Breast epithelium (tissue), 4 donors: ENCODE data around the gene FAM151A. TPM values are rescaled to one million over a fixed set of nuclear protein-coding genes. Genes with fewer than 3 reads are reported as not detected.

Experiments
- DNase-seq, 2 donors: peaks; one replicate each; pipeline ENCODE4 v3.0.0-alpha.2; 2019; ENCODE audit warnings: low spot score in 2 of 2
- H3K27ac ChIP-seq, 2 donors: fragments of 200-600 bp; sonication (generic) in 1 of 2; one replicate each; pipeline ENCODE4 v1.5.1; 2016 to 2019; ENCODE audit warnings: mild to moderate bottlenecking in 1 of 2
- H3K27me3 ChIP-seq, 2 donors: fragments of 200-600 bp; sonication (generic) in 1 of 2; one replicate each; pipeline versions ENCODE4 v1.5.1 to v1.6.0; 2017 to 2019; ENCODE audit warnings: control low read depth in 1 of 2, mild to moderate bottlenecking in 1 of 2
- H3K36me3 ChIP-seq: fragments of 200-600 bp; one replicate; pipeline ENCODE4 v1.5.1; 2019
- H3K4me1 ChIP-seq, 2 donors: fragments of 200-600 bp; sonication (generic); one replicate each; pipeline ENCODE4 v1.5.1; 2016 to 2019; ENCODE audit warnings: control low read depth in 1 of 2
- H3K4me3 ChIP-seq, 3 donors: fragments of 200-600 bp; sonication (generic); 1 replicate in 2 of 3; 2 replicates in 1 of 3; pipeline ENCODE4 v1.5.1; 2016 to 2019; ENCODE audit warnings: mild to moderate bottlenecking in 3 of 3, moderate library complexity in 2 of 3
- H3K9me3 ChIP-seq, 2 donors: fragments of 200-600 bp; sonication (generic) in 1 of 2; one replicate each; pipeline ENCODE4 v1.5.1; 2016 to 2019; ENCODE audit warnings: control low read depth in 1 of 2
- POLR2A ChIP-seq: fragments of 450-650 bp; IDR thresholded peaks from one replicate; pipeline ENCODE4 v1.6.1; 2016; ENCODE audit warnings: antibody characterized with exemption, mild to moderate bottlenecking, moderate library complexity
- POLR2AphosphoS5 ChIP-seq, 3 donors: sonication (generic); formaldehyde crosslinking; IDR thresholded peaks; one replicate each; pipeline ENCODE4 v1.6.1; 2017; ENCODE audit warnings: antibody characterized with exemption in 3 of 3
- intact Hi-C: fragments of 100-400 bp; cut with DNase I; formaldehyde crosslinking; loops from one replicate; pipeline ENCODE4 v1.15.1; 2023; ENCODE audit warnings: low total_unique reads
- total RNA-seq, 3 donors: library from RNA; depleted of rRNA; stranded (reverse); fragments of >200 nt; gene quantifications; one replicate each; pipeline ENCODE4 v1.1.0, GENCODE V29; 2016
- TF ChIP-seq, protein P1 (sequence below), 3 donors: fragments of 450-650 bp; IDR thresholded peaks; one replicate each; pipeline ENCODE4 v1.5.1; 2016 to 2017; ENCODE audit warnings: antibody characterized with exemption in 3 of 3, mild to moderate bottlenecking in 3 of 3, moderate library complexity in 3 of 3

Gene FAM151A
- total RNA-seq, 3 donors from 2014 or later: 0.16 to 0.33 TPM; not detected in 1

DNA sequence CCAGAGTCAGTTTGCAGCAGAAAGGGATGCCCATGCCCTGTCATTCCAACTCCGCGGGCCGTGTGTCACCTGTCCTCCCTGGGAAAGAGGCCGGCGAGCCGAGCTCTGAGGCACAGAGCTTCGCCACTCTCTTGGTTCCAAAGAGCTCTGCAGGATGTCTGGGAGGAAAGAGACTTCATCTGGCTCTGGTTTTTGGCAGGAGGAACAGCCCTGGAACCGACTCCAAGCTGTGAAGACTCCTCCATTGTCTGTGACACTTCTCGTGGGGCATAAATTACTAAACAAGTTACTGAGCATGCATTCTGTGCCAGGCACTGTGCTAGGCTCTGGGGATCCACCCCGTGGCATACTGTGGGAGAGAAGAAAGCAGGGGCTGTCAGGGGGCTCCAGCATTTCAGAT is 3.9 kb upstream of the FAM151A start:
- no peak for TF ChIP-seq POLR2AphosphoS5 (IDR thresholded peaks at IDR 0.05)
- no peak for TF ChIP-seq POLR2A
- TF ChIP-seq, protein P1, sequence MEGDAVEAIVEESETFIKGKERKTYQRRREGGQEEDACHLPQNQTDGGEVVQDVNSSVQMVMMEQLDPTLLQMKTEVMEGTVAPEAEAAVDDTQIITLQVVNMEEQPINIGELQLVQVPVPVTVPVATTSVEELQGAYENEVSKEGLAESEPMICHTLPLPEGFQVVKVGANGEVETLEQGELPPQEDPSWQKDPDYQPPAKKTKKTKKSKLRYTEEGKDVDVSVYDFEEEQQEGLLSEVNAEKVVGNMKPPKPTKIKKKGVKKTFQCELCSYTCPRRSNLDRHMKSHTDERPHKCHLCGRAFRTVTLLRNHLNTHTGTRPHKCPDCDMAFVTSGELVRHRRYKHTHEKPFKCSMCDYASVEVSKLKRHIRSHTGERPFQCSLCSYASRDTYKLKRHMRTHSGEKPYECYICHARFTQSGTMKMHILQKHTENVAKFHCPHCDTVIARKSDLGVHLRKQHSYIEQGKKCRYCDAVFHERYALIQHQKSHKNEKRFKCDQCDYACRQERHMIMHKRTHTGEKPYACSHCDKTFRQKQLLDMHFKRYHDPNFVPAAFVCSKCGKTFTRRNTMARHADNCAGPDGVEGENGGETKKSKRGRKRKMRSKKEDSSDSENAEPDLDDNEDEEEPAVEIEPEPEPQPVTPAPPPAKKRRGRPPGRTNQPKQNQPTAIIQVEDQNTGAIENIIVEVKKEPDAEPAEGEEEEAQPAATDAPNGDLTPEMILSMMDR (IDR thresholded peaks at IDR 0.05): no peak
- H3K4me3 ChIP-seq: no peak overlapping the region
- H3K36me3 ChIP-seq: no peaks in the 10 kb centered on the region
- intact Hi-C loops: no loop called here
- no peak for DNase-seq
- no peaks in the 10 kb centered on the region for H3K4me1 ChIP-seq
- H3K9me3 ChIP-seq: no peaks in the 10 kb centered on the region
- H3K27me3 ChIP-seq: no peaks in the 10 kb centered on the region
- H3K27ac ChIP-seq: no peak overlapping the region

DNA sequence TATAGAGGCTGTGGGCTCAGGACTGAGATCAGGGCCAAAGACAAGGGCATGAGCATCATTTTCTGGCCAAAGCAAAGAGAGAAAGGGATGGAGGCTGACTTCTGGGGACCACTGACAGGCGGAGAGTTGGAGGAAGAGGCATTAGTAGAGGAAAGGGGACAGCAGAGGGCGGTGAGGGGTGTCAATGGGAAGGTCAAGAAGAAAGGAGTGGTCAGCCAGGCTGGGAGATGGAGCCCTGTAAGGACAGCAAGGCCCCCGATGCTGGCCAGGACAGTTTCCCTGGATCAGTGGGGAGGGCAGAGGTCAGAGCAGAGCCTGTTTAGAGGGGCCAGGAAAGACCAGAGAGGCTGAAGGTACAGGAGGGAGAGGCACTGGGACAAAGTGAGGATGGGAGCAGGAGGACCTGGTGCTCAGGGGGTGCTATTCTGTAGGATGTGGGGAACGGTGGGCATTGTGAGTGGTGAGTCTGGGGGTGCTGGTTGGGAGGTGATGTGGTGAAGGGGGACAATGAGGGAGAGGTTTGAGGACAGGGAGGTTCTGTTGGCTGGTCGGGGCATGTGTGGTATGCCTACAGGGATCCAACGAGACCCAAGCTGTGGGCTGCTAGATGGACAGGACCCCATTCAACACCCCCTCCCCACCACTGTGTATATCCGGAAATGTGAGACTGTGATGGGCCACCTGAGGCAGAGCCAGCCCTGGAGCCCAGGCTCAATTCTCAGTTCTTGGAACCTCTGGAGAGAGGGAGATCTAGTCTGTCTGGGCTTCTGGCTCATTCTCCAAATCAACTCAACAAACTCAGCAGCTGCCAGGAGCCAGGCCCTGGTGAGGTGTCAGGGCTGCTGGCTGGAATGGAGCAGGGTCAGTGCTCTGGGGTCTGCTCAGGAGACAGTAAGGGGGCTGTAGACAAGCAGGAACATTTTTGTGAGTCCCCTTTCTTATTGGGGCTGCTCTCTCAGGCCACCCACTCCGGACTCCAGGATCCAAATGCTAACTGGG is 1.4 kb upstream of the FAM151A start:
- Histone ChIP-seq H3K27ac (no peak overlapping the region), H3K4me3 (no peak overlapping the region), H3K9me3 (no peaks in the 10 kb centered on the region), H3K36me3 (no peaks in the 10 kb centered on the region), H3K4me1 (no peaks in the 10 kb centered on the region), H3K27me3 (no peaks in the 10 kb centered on the region)
- TF ChIP-seq POLR2AphosphoS5 (IDR thresholded peaks at IDR 0.05): no peak
- no peak for TF ChIP-seq POLR2A
- TF ChIP-seq, protein P1 (IDR thresholded peaks at IDR 0.05): no peak
- no peak for DNase-seq
- intact Hi-C loops: no loop called here

DNA sequence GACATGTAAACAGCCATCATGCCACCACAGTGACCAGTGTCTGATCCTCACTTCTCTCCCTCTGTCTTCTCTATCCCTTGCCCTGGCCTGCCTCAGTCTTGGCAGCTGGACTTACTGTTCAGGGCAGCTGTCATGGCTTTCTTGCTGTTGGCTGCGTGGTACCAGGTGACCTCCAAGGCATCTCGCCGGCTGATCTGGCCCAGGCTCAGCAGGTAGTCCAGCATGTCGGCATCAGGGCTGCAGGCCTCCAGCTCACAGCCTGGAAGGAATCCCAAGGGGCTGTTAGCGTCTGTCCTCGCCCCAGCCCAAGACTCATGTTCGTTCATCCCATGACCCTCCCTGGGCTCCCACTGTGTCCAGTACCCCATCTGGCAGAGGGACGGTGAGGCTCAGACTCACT is 3.6 kb downstream of the FAM151A start:
- H3K27ac ChIP-seq: no peak overlapping the region
- TF ChIP-seq, protein P1 (IDR thresholded peaks at IDR 0.05): no peak
- no peak for TF ChIP-seq POLR2AphosphoS5 (IDR thresholded peaks at IDR 0.05)
- no peak for TF ChIP-seq POLR2A
- H3K27me3 ChIP-seq: no peaks in the 10 kb centered on the region
- no peak for DNase-seq
- intact Hi-C loops: no loop called here
- H3K4me1 ChIP-seq: no peaks in the 10 kb centered on the region
- no peak overlapping the region for H3K4me3 ChIP-seq
- no peaks in the 10 kb centered on the region for H3K36me3 ChIP-seq
- no peaks in the 10 kb centered on the region for H3K9me3 ChIP-seq

DNA sequence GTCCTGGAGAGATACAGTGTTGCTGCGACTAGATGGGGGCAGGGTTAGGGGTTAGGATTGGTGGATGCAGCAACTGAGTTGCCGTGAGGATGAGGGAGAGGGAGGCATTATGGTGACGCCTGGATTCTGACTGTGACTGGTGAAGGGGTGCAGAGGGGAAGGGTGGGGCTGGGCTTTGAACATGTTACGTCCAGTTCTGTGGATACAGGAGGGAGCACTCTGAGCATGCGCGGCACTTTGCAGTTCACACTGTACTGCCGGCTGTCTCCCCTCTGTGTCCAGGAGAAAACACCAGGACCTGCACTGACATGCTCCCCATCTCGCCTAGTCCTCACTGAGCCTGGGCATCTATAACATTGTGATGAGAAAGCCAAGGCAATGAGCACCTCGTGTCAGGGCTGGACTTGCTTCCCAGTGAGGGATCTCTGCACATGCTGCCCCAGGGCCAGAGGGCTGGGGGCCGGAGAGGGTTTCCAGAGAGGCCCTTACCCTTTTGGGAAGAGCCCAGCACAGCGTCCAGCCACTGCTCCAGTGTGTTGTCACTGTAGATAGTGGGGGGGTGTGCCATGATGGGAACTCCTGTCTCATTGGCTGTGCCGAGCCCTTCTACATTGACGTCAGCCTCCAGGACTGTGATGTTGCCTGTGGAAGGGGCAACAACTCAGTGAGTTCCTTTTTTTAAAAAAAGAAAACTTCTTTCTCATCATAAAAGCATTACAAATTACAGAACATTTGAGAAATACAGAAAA is 7.6 kb downstream of the FAM151A start:
- Histone ChIP-seq H3K4me1 (no peaks in the 10 kb centered on the region), H3K36me3 (no peaks in the 10 kb centered on the region), H3K4me3 (no peak overlapping the region), H3K9me3 (no peaks in the 10 kb centered on the region), H3K27me3 (no peaks in the 10 kb centered on the region), H3K27ac (no peak overlapping the region)
- no peak for DNase-seq
- intact Hi-C loops: no loop called here
- TF ChIP-seq, protein P1 (IDR thresholded peaks at IDR 0.05): no peak
- TF ChIP-seq POLR2A (no peak), POLR2AphosphoS5 (IDR thresholded peaks at IDR 0.05) (no peak)

DNA sequence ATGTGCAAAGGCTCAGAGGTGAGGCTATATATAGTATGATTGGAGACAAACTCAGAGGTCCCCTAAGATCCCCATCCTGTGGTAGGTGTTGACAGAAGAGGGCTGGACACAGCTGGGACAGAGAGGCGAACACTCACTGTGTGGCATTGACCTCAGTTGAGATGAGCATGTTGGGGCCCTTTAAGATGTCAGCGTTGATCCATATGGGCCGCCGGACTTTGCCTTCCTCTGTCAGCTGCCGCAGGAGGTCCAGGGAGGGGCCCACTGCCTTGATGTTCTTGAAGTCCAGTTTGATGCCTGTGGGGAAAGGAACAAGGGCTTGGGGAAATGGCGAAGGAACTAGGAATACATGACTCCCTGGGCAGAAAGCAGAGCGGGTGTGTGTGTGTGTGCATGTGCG is 8.8 kb downstream of the FAM151A start:
- Histone ChIP-seq H3K9me3 (no peaks in the 10 kb centered on the region), H3K4me1 (no peaks in the 10 kb centered on the region), H3K36me3 (no peaks in the 10 kb centered on the region), H3K4me3 (no peak overlapping the region), H3K27ac (no peak overlapping the region), H3K27me3 (no peaks in the 10 kb centered on the region)
- TF ChIP-seq POLR2A (no peak), POLR2AphosphoS5 (IDR thresholded peaks at IDR 0.05) (no peak)
- TF ChIP-seq, protein P1 (IDR thresholded peaks at IDR 0.05): no peak
- intact Hi-C loops: no loop called here
- DNase-seq: no peak
